ENCODE results near the gene NR2F1-AS1. TPM values are rescaled to one million over a fixed set of nuclear protein-coding genes. Genes with fewer than 3 reads are reported as not detected.

The NR2F1-AS1 gene
- total RNA-seq, 2 experiments from 2014 or later: not detected

DNA sequence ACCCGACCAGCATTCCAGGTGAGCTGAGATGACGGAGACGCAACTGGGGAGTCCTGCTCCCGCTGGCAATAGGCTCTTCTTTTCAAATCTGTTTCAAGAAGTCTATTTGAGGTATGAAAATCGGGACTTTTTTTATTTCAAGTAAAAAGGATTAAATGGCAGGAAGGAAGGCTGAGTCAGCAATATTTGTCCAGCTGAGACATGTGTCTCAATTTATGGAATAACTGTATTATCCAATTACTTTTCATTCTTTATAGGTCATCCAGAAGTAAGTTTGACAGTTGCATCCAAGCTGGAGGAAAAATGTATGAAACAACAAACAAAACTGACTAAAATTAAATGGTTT is 221.1 kb downstream of the NR2F1-AS1 start:
- Mint-ChIP-seq H3K4me1 (ENCODE audit: low read depth) (no peaks in the 10 kb centered on the region), H3K4me3 (no peak overlapping the region), H3K9me3 (no peaks in the 10 kb centered on the region), H3K36me3 (ENCODE audit: low read depth) (no peaks in the 10 kb centered on the region), H3K27ac (no peak overlapping the region), H3K27me3 (ENCODE audit: low read depth) (no peaks in the 10 kb centered on the region)
- no peak for DNase-seq
- CTCF ChIA-PET: no interaction called here
- intact Hi-C loops (cut with micrococcal nuclease): no loop called here

Other genes with a start within 250 kb of the NR2F1-AS1 start
- not detected for gene NR2F1, start 2.0 kb upstream of the NR2F1-AS1 start, total RNA-seq
- gene POU5F2, start 160.4 kb upstream of the NR2F1-AS1 start, total RNA-seq: under 1 TPM; 0.24 to 0.27 TPM

All from activated naive CD4-positive, alpha-beta T cell treated with anti-CD3 and anti-CD28 coated beads for 36 hours (primary cell).